Measurements from ENCODE around the gene ZNF318. TPM values are rescaled to one million over a fixed set of nuclear protein-coding genes. Genes with fewer than 3 reads are reported as not detected.

ZNF318 gene
- total and polyA plus RNA-seq, 2 donors (not counting 1 experiment from before 2014, with no cell fraction given) = 79.7 to 91.8 TPM

- peak; percentile 31 for ATAC-seq (ENCODE audit: low read depth)
- Mint-ChIP-seq H3K27me3 (no peaks in the 10 kb centered on the region), H3K9me3 (ENCODE audit: insufficient read depth) (no peaks in the 10 kb centered on the region), H3K4me3 (peak overlapping the region; percentile 98), H3K27ac (peak overlapping the region; percentile 90), H3K4me1 (peaks cover 76% of the 10 kb centered on the region)
- Histone ChIP-seq H3K27me3 (replicated peaks in 1 of 4; ENCODE audit: control extremely low read depth in 1 of 4, control insufficient read depth in 3 of 4, insufficient read depth in 4 of 4, low read length in 3 of 4) (no peaks in the 10 kb centered on the region), H3K36me3 (replicated peaks in 1 of 2; ENCODE audit: control extremely low read depth in 1 of 2, control insufficient read depth in 1 of 2, extremely low read depth in 1 of 2, insufficient read depth in 2 of 2, low read length in 1 of 2) (peaks cover 12 to 33% of the 10 kb centered on the region in 2 experiments), H3K4me1 (ENCODE audit: control insufficient read depth in 2 of 2, insufficient read depth in 2 of 2, low read length in 2 of 2) (peaks cover 63 to 74% of the 10 kb centered on the region in 2 donors), H3K9me3 (ENCODE audit: control extremely low read depth in 1 of 3, control insufficient read depth in 2 of 3, insufficient read depth in 1 of 3, low read length in 2 of 3) (no peaks in the 10 kb centered on the region), H4K20me1 (ENCODE audit: control insufficient read depth, insufficient read depth, low read length, poor library complexity, severe bottlenecking) (peaks cover 46% of the 10 kb centered on the region), H2AFZ (ENCODE audit: insufficient read depth, low read depth, low read length, poor library complexity, severe bottlenecking) (peak overlapping the region; percentile 34), H3K4me2 (replicated peaks; ENCODE audit: low read depth, low read length, poor library complexity, severe bottlenecking) (peak overlapping the region; percentile 94), H3K9ac (ENCODE audit: low read length) (peak overlapping the region; percentile 90), H3K4me3 (ENCODE audit: control extremely low read depth in 1 of 5, extremely low read depth in 1 of 5, insufficient read depth in 1 of 5, low read depth in 2 of 5, low read length in 4 of 5) (peak overlapping the region; percentile 83 to 95 (median 88)), H3K79me2 (ENCODE audit: control insufficient read depth, insufficient read depth, low read length) (peaks cover 64% of the 10 kb centered on the region), H3K27ac (ENCODE audit: low read length in 2 of 2) (peak overlapping the region; percentile 64 to 84)
- peak; percentile 81 for DNase-seq
- intact Hi-C loops (cut with micrococcal nuclease) = loop anchor here (2.0 to 5.0 kb wide), 3 partner anchors 31 to 210 kb away; partner anchors contain the start of genes POLH and XPO5
- ChIA-PET POLR2A (interaction anchor here (0.7 to 4.6 kb wide), 6 partner anchors 15 to 309 kb away, joined by 3 to 56 read pairs (median 4); partner anchors contain the start of genes ABCC10 and TJAP1), CTCF (interaction anchor here (1.0 to 6.9 kb wide), 9 partner anchors 8 to 104 kb away, joined by 3 to 54 read pairs (median 6); partner anchors contain the start of gene CRIP3)
- 30% methylated on average over 5 of the region's 9 CpGs for WGBS (ENCODE audit: insufficient coverage)
- TF ChIP-seq CTCF (IDR thresholded peaks at IDR 0.05) (no peak), EZH2 (IDR thresholded peaks at IDR 0.05; ENCODE audit: borderline replicate concordance, insufficient read depth, low read depth, low read length, poor library complexity, severe bottlenecking) (no peak)
Observed at GRCh38 chr6:43367245-43367984, 2.0 kb downstream of the ZNF318 start.

All from B cell (primary cell).